Measurements from ENCODE around the gene RCN2. TPM values are rescaled to one million over a fixed set of nuclear protein-coding genes. Genes with fewer than 3 reads are reported as not detected.
"Not testable (repeated sequence)": the region's sequence is repeated elsewhere in the genome, so short reads cannot be mapped to it uniquely, and the experiment has no call there.

The RCN2 gene
- polyA plus RNA-seq, 1 experiment = 30.8 TPM

DNA sequence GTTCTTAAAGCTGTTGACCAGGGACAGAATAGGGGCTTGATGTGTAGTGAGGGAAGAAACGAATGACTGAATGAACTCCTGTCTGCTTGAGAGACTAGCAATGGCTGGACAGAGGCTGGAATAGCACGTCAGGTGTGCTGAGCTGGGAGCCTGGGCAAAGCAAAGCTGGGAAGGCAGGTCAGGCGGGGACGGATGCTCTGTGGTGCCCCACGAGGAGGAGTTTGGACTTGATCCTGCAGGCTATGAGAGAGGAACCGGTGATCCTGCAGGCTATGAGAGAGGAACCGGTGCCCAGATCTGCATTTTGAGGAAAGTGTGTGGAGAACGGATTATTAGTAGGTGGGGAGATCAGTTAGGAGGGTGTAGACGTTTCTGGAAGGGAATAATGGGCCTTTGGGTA lies 32.0 kb downstream of the RCN2 start:
- ChIA-PET POLR2A (no interaction called here), CTCF (interaction anchor here (0.5 to 1.9 kb wide), 4 partner anchors 9 to 767 kb away, joined by 3 to 8 read pairs (median 4); no protein-coding TSS in a partner anchor)
- DNase-seq (ENCODE audit: low read depth) = no peak
- H3K4me3 ChIP-seq (ENCODE audit: low read depth, low read length) = no peak overlapping the region
- peaks cover 15% of the 10 kb centered on the region for H3K27me3 ChIP-seq (ENCODE audit: control insufficient read depth, insufficient read depth, low read length)
- no peaks in the 10 kb centered on the region for H3K36me3 ChIP-seq (ENCODE audit: control insufficient read depth, insufficient read depth, low read length)
- TF ChIP-seq, protein P1, sequence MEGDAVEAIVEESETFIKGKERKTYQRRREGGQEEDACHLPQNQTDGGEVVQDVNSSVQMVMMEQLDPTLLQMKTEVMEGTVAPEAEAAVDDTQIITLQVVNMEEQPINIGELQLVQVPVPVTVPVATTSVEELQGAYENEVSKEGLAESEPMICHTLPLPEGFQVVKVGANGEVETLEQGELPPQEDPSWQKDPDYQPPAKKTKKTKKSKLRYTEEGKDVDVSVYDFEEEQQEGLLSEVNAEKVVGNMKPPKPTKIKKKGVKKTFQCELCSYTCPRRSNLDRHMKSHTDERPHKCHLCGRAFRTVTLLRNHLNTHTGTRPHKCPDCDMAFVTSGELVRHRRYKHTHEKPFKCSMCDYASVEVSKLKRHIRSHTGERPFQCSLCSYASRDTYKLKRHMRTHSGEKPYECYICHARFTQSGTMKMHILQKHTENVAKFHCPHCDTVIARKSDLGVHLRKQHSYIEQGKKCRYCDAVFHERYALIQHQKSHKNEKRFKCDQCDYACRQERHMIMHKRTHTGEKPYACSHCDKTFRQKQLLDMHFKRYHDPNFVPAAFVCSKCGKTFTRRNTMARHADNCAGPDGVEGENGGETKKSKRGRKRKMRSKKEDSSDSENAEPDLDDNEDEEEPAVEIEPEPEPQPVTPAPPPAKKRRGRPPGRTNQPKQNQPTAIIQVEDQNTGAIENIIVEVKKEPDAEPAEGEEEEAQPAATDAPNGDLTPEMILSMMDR (IDR thresholded peaks at IDR 0.05; ENCODE audit: insufficient read depth, low read depth, low read length) = no peak; the same call in 1 of the 2 replicates

- Histone ChIP-seq H3K4me3 (ENCODE audit: low read depth, low read length) (no peak overlapping the region), H3K27me3 (ENCODE audit: control insufficient read depth, insufficient read depth, low read length) (peaks cover 15% of the 10 kb centered on the region), H3K36me3 (ENCODE audit: control insufficient read depth, insufficient read depth, low read length) (no peaks in the 10 kb centered on the region)
- POLR2A ChIA-PET = no interaction called here
- no peak for DNase-seq (ENCODE audit: low read depth)
- TF ChIP-seq, protein P1 (IDR thresholded peaks at IDR 0.05; ENCODE audit: insufficient read depth, low read depth, low read length) = no peak
- CTCF ChIA-PET = interaction anchor here (0.5 to 1.9 kb wide), 3 partner anchors 9 to 518 kb away, joined by 3 to 8 read pairs (median 4); no protein-coding TSS in a partner anchor
Measured at GRCh38 chr15:76964157-76964556, 32.6 kb downstream of the RCN2 start.

DNA sequence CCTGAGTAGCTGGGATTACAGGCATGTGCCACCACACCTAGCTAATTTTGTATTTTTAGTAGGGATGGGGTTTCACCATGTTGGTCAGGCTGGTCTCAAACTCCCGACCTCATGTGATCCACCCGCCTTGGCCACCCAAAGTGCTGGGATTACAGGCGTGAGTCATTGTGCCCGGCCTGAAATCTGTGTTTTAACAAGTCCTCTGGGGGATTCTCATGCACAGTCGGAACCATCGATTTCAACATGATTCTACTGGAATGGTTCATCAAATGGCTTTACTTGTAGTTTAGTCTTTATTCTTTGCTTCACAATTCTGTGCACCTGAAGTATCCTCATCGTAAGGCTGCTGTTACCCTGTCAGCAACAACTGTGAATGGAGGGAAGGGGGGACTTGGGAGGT lies 34.5 kb downstream of the RCN2 start:
- DNase-seq (ENCODE audit: low read depth); H3K4me3 ChIP-seq (ENCODE audit: low read depth, low read length); H3K36me3 ChIP-seq (ENCODE audit: control insufficient read depth, insufficient read depth, low read length); CTCF ChIA-PET; POLR2A ChIA-PET: not testable (repeated sequence)
- peaks cover 15% of the 10 kb centered on the region for H3K27me3 ChIP-seq (ENCODE audit: control insufficient read depth, insufficient read depth, low read length)

GRCh38 chr15:76967067-76967466 lies 35.5 kb downstream of the RCN2 start:
- Histone ChIP-seq H3K4me3 (ENCODE audit: low read depth, low read length) (no peak overlapping the region), H3K36me3 (ENCODE audit: control insufficient read depth, insufficient read depth, low read length) (no peaks in the 10 kb centered on the region), H3K27me3 (ENCODE audit: control insufficient read depth, insufficient read depth, low read length) (peaks cover 15% of the 10 kb centered on the region)
- ChIA-PET POLR2A (no interaction called here), CTCF (interaction anchor here (0.7 kb wide), 1 partner anchor 26 kb away, joined by 3 read pairs; no protein-coding TSS in a partner anchor)
- TF ChIP-seq, protein P1 (IDR thresholded peaks at IDR 0.05; ENCODE audit: insufficient read depth, low read depth, low read length) = no peak
- DNase-seq (ENCODE audit: low read depth) = no peak

- CTCF ChIA-PET = no interaction called here
- TF ChIP-seq, protein P1 (IDR thresholded peaks at IDR 0.05; ENCODE audit: insufficient read depth, low read depth, low read length) = no peak
- H3K27me3 ChIP-seq (ENCODE audit: control insufficient read depth, insufficient read depth, low read length) = peaks cover 15% of the 10 kb centered on the region
- POLR2A ChIA-PET = no interaction called here
- DNase-seq (ENCODE audit: low read depth) = no peak
- no peaks in the 10 kb centered on the region for H3K36me3 ChIP-seq (ENCODE audit: control insufficient read depth, insufficient read depth, low read length)
- H3K4me3 ChIP-seq (ENCODE audit: low read depth, low read length) = no peak overlapping the region
Measured at GRCh38 chr15:76968306-76968705, 36.8 kb downstream of the RCN2 start.

Measured in BJ (cell line).